GM12878 (cell line): ENCODE measurements around the gene SENP5. TPM values are rescaled to one million over a fixed set of nuclear protein-coding genes. Genes with fewer than 3 reads are reported as not detected.

Experiments
- ATAC-seq: fragments of 200-7000 bp; cut with Tn5 transposase; 3 replicates; pipeline ENCODE4 v1.9.1; 2020; ENCODE audit warnings: mild to moderate bottlenecking, moderate library complexity
- BruUV-seq: library from RNA; stranded (reverse); fragments of 400-500 nt; replicated peaks from 2 replicates; lab custom pipeline; 2021; lab: Mats Ljungman, UMichigan
- CTCF ChIA-PET: fragments of 300-600 bp; sonication (Branson Sonifier 250); formaldehyde crosslinking; extraction: SDS; loops from one replicate; lab custom pipeline; 2021; ENCODE audit warnings: inconsistent platforms; lab: Yijun Ruan, JAX
- POLR2A ChIA-PET: fragments of 350-600 bp; formaldehyde crosslinking; extraction: SDS; loops from one replicate; lab custom pipeline; 2021; ENCODE audit warnings: inconsistent platforms; lab: Charles Lee
- RAD21 ChIA-PET: fragments of 300-600 bp; sonication (Branson Sonifier 250); formaldehyde crosslinking; loops from one replicate; lab custom pipeline; 2023; ENCODE audit warnings: antibody characterized with exemption; ENCODE audit not compliant: unreplicated experiment; lab: Charles Lee
- SMC1A ChIA-PET: fragments of 300-600 bp; sonication (Branson Sonifier 250); formaldehyde crosslinking; loops from one replicate; lab custom pipeline; 2023; ENCODE audit not compliant: unreplicated experiment, uncharacterized antibody; lab: Charles Lee
- DNase-seq: peaks from one replicate; pipeline ENCODE4 v3.0.0-alpha.2; 2011; ENCODE audit warnings: low read depth, low spot score
- FAIRE-seq: peaks from 3 replicates; lab custom pipeline; 2011; peaks lifted over from hg19 to GRCh38; lab: Jason Lieb, UNC
- H2AFZ ChIP-seq: 2 replicates; pipeline ENCODE4 v1.6.0; 2011; ENCODE audit warnings: low read depth, low read length, control low read depth; ENCODE audit not compliant: control insufficient read depth
- H3K27ac ChIP-seq: 2 replicates; pipeline ENCODE4 v1.5.1; 2011; ENCODE audit warnings: control low read depth; ENCODE audit not compliant: control insufficient read depth, insufficient read depth
- H3K27me3 ChIP-seq, 2 experiments: replicated peaks in 1 of 2; 2 replicates each; pipeline versions ENCODE4 v1.6.0 to v1.6.1; 2011; ENCODE audit warnings: low read length in 1 of 2; ENCODE audit not compliant: control insufficient read depth in 2 of 2, insufficient read depth in 2 of 2
- H3K36me3 ChIP-seq, 2 experiments: 2 replicates each; pipeline ENCODE4 v1.5.1; 2011; ENCODE audit warnings: low read length in 1 of 2; ENCODE audit not compliant: control insufficient read depth in 2 of 2, insufficient read depth in 2 of 2
- H3K4me1 ChIP-seq: 2 replicates; pipeline ENCODE4 v1.6.1; 2011; ENCODE audit warnings: mild to moderate bottlenecking, low read length, moderate library complexity, mixed read lengths; ENCODE audit not compliant: control insufficient read depth, insufficient read depth
- H3K4me2 ChIP-seq: 2 replicates; pipeline ENCODE4 v1.6.0; 2011; ENCODE audit warnings: control low read depth; ENCODE audit not compliant: control insufficient read depth, insufficient read depth
- H3K4me3 ChIP-seq: fragments of 200-600 bp; sonication (generic); 2 replicates; pipeline ENCODE4 v1.5.1; 2016
- H3K79me2 ChIP-seq: 2 replicates; pipeline ENCODE4 v1.6.0; 2011; ENCODE audit warnings: low read length; ENCODE audit not compliant: control insufficient read depth, insufficient read depth
- H3K9ac ChIP-seq: 2 replicates; pipeline ENCODE4 v1.8.0; 2011; ENCODE audit warnings: low read length, control low read depth, mixed read lengths; ENCODE audit not compliant: control insufficient read depth, insufficient read depth
- H3K9me3 ChIP-seq: replicated peaks from 3 replicates; pipeline ENCODE4 v1.5.1; 2011; ENCODE audit warnings: mild to moderate bottlenecking, low read length; ENCODE audit not compliant: control insufficient read depth, insufficient read depth
- H4K20me1 ChIP-seq: 2 replicates; pipeline ENCODE4 v1.6.0; 2011; ENCODE audit not compliant: control insufficient read depth, insufficient read depth
- CEBPZ ChIP-seq: fragments of 150-350 bp; IDR thresholded peaks from 2 replicates; pipeline ENCODE4 v1.6.1; 2016; ENCODE audit warnings: low read depth, low read length
- E2F4 ChIP-seq: IDR thresholded peaks from 2 replicates; pipeline ENCODE4 v1.6.1; 2012; ENCODE audit warnings: low read depth, low read length, improper control_type of control experiment
- EZH2 ChIP-seq: IDR thresholded peaks from 2 replicates; pipeline ENCODE4 v1.6.1; 2012; ENCODE audit warnings: low read depth, mild to moderate bottlenecking, control low read depth, inconsistent platforms, low read length, borderline replicate concordance; ENCODE audit not compliant: control insufficient read depth
- GATAD2B ChIP-seq: fragments of 450-650 bp; conservative IDR thresholded peaks from 2 replicates; pipeline ENCODE4 v1.6.1; 2017; ENCODE audit warnings: low read depth, mild to moderate bottlenecking, moderate library complexity
- HDAC2 ChIP-seq: fragments of 200-600 bp; sonication (generic); IDR thresholded peaks from 2 replicates; pipeline ENCODE4 v1.6.1; 2017
- IKZF1 ChIP-seq: fragments of 450-650 bp; conservative IDR thresholded peaks from 2 replicates; pipeline ENCODE4 v1.6.1; 2017; ENCODE audit warnings: antibody characterized with exemption, mild to moderate bottlenecking
- MYB ChIP-seq: fragments of 150-350 bp; IDR thresholded peaks from 2 replicates; pipeline ENCODE4 v1.6.1; 2014; ENCODE audit warnings: mild to moderate bottlenecking, low read depth, low read length, borderline replicate concordance
- NR2C1 ChIP-seq: fragments of 450-650 bp; IDR thresholded peaks from 2 replicates; pipeline ENCODE4 v1.6.1; 2017; ENCODE audit warnings: antibody characterized with exemption, mild to moderate bottlenecking, moderate library complexity
- NRF1 ChIP-seq: conservative IDR thresholded peaks from 2 replicates; pipeline ENCODE4 v1.6.1; 2011; ENCODE audit warnings: mild to moderate bottlenecking, low read depth, low read length, improper control_type of control experiment
- RAD21 ChIP-seq: IDR thresholded peaks from 2 replicates; pipeline ENCODE4 v1.6.1; 2011; ENCODE audit warnings: mild to moderate bottlenecking, low read depth, low read length, moderate library complexity; ENCODE audit not compliant: insufficient read depth
- SMC3 ChIP-seq: IDR thresholded peaks from 2 replicates; pipeline ENCODE4 v1.6.1; 2011; ENCODE audit warnings: low read length, improper control_type of control experiment, borderline replicate concordance
- SPI1 ChIP-seq: IDR thresholded peaks from 2 replicates; pipeline ENCODE4 v1.6.1; 2011; ENCODE audit warnings: low read depth, mild to moderate bottlenecking, low read length, moderate library complexity, borderline replicate concordance; ENCODE audit not compliant: insufficient read depth
- SRF ChIP-seq, 2 experiments: IDR thresholded peaks; 2 replicates each; pipeline ENCODE4 v1.6.1; 2011; ENCODE audit warnings: low read depth in 2 of 2, low read length in 2 of 2, mild to moderate bottlenecking in 1 of 2, moderate library complexity in 1 of 2
- TBL1XR1 ChIP-seq: IDR thresholded peaks from 2 replicates; pipeline ENCODE4 v1.6.1; 2012; ENCODE audit warnings: low read depth, low read length, improper control_type of control experiment
- ZBTB11 ChIP-seq: fragments of 450-650 bp; formaldehyde crosslinking; IDR thresholded peaks from 2 replicates; pipeline ENCODE4 v1.5.0; 2022; ENCODE audit warnings: mild to moderate bottlenecking, missing genetic modification characterization
- ZNF207 ChIP-seq: fragments of 450-650 bp; IDR thresholded peaks from 2 replicates; pipeline ENCODE4 v1.6.1; 2014; ENCODE audit warnings: antibody characterized with exemption, mild to moderate bottlenecking, borderline replicate concordance
- ZNF217 ChIP-seq: fragments of 450-650 bp; IDR thresholded peaks from 2 replicates; pipeline ENCODE4 v1.6.1; 2017; ENCODE audit warnings: antibody characterized with exemption, mild to moderate bottlenecking
- WGBS: methylation state at CpG from one replicate; pipeline ENCODE4 v1.1.6; 2016; ENCODE audit warnings: low lambda C conversion rate; ENCODE audit not compliant: insufficient replicate concordance, insufficient coverage; ENCODE audit errors: missing lambda C conversion rate; 5-methylcytosine and 5-hydroxymethylcytosine counted together
- in situ Hi-C: fragments of 300-500 bp; cut with MboI; formaldehyde crosslinking; loops from 9 replicates; pipeline ENCODE4 v1.14.3; 2018; ENCODE audit warnings: mixed read lengths
- intact Hi-C: fragments of 100-400 bp; cut with micrococcal nuclease; formaldehyde crosslinking; loops from one replicate; pipeline ENCODE4 v1.14.2; 2022; ENCODE audit not compliant: unreplicated experiment
- polyA plus RNA-seq, 11 experiments: library from polyadenylated mRNA; depleted of rRNA in 4 of 11; unstranded in 6 of 11; stranded (reverse) in 5 of 11; fragments of >200 nt; fragmentation: Nextera tagmentation in 4 of 11; fragmentation: Illumina TruSeq in 1 of 11; extraction: Ambion mirVana in 4 of 11; extraction: Trizol in 1 of 11; gene quantifications; 1 replicate in 1 of 11; 2 replicates in 10 of 11; pipeline versions ENCODE4 v1.2.1 to v1.2.3, GENCODE V29; 2011 to 2016; ENCODE audit warnings: inconsistent platforms in 2 of 11, missing spikeins in 2 of 11, low read depth in 1 of 11
- total RNA-seq, 4 experiments: library from RNA; depleted of rRNA in 3 of 4; stranded (reverse); fragments of >200 nt in 3 of 4; fragmentation: Illumina TruSeq in 1 of 4; extraction: Trizol in 1 of 4; gene quantifications; 2 replicates each; pipeline versions ENCODE4 v1.2.1 to v1.2.3, GENCODE V29; 2013 to 2021

The SENP5 gene
- total and polyA plus RNA-seq, 10 of the 15 experiments (the other 5 are each of a cell fraction or from before 2014, with no cell fraction given) = 6.4 to 28.4 (median 15.6) TPM

GRCh38 chr3:196979545-196979944 lies 111.8 kb downstream of the SENP5 start:
- FAIRE-seq = no peak
- POLR2A ChIA-PET = no interaction called here
- Histone ChIP-seq H4K20me1 (no peaks in the 10 kb centered on the region), H3K27ac (no peak overlapping the region), H3K27me3 (no peaks in the 10 kb centered on the region), H3K9ac (no peak overlapping the region), H3K79me2 (no peaks in the 10 kb centered on the region), H2AFZ (no peak overlapping the region), H3K4me2 (no peak overlapping the region), H3K4me1 (peaks cover 6% of the 10 kb centered on the region), H3K9me3 (peaks cover 6% of the 10 kb centered on the region), H3K4me3 (no peak overlapping the region), H3K36me3 (no peaks in the 10 kb centered on the region)
- TF ChIP-seq ZBTB11 (CRISPR knock-in tag) (no peak), E2F4 (no peak), SMC3 (no peak), RAD21 (no peak), NRF1 (no peak), ZNF207 (no peak), HDAC2 (no peak), TBL1XR1 (no peak), IKZF1 (no peak), EZH2 (no peak), SPI1 (no peak), MYB (no peak), ZNF217 (no peak), NR2C1 (no peak), GATAD2B (no peak), SRF (IDR thresholded peaks at IDR 0.05; ENCODE audit: low read depth in 2 of 2, low read length in 2 of 2) (no peak), CEBPZ (no peak)
- DNase-seq = no peak
- intact Hi-C loops (loop anchor here (2.0 to 5.0 kb wide), 2 partner anchors 49 to 523 kb away; partner anchors contain the start of gene MELTF), in situ Hi-C loops (loop anchor here (25.0 kb wide), 1 partner anchor 533 kb away; no protein-coding TSS in a partner anchor)
- ATAC-seq = no peak
- RAD21 ChIA-PET = interaction anchor here (1.2 to 1.4 kb wide), 2 partner anchors 50 to 208 kb away, joined by 4 read pairs; partner anchors contain the start of gene MELTF
- 42% methylated on average over 10 of the region's 10 CpGs for WGBS
- SMC1A ChIA-PET = interaction anchor here (1.4 to 2.7 kb wide), 4 partner anchors 203 to 209 kb away, joined by 3 to 12 read pairs (median 4); no protein-coding TSS in a partner anchor
- no TSS peak for BruUV-seq
- CTCF ChIA-PET = interaction anchor here (0.7 to 6.4 kb wide), 11 partner anchors 14 to 276 kb away, joined by 3 to 41 read pairs (median 4); partner anchors contain the start of gene NCBP2
